Tibial nerve (tissue), 4 donors: ENCODE results near the gene WSB1. TPM values are rescaled to one million over a fixed set of nuclear protein-coding genes. Genes with fewer than 3 reads are reported as not detected.
A peak's percentile ranks its signal among the peaks of the same experiment; 100 is the strongest.
"Not testable (repeated sequence)": the region's sequence is repeated elsewhere in the genome, so short reads cannot be mapped to it uniquely, and the experiment has no call there.

Experiments used
- DNase-seq, 2 donors: peaks; one replicate each; pipeline ENCODE4 v3.0.0-alpha.2; 2019; ENCODE audit warnings: low spot score in 2 of 2
- H3K27ac ChIP-seq, 4 donors: fragments of 200-600 bp; sonication (generic) in 3 of 4; one replicate each; pipeline ENCODE4 v1.5.1; 2017 to 2019; ENCODE audit warnings: mild to moderate bottlenecking in 1 of 4
- H3K27me3 ChIP-seq, 2 donors: fragments of 200-600 bp; sonication (generic) in 1 of 2; one replicate each; pipeline versions ENCODE4 v1.5.1 to v1.6.0; 2017 to 2019
- H3K36me3 ChIP-seq, 3 donors: fragments of 200-600 bp; sonication (generic); one replicate each; pipeline ENCODE4 v1.5.1; 2018 to 2019
- H3K4me1 ChIP-seq, 4 donors: fragments of 200-600 bp; sonication (generic) in 3 of 4; one replicate each; pipeline ENCODE4 v1.5.1; 2017 to 2019
- H3K4me3 ChIP-seq, 4 donors: fragments of 200-600 bp; sonication (generic) in 3 of 4; one replicate each; pipeline ENCODE4 v1.5.1; 2017 to 2019; ENCODE audit warnings: mild to moderate bottlenecking in 1 of 4, moderate library complexity in 1 of 4
- H3K9me3 ChIP-seq, 4 donors: fragments of 200-600 bp; sonication (generic) in 3 of 4; one replicate each; pipeline ENCODE4 v1.5.1; 2017 to 2019
- EP300 ChIP-seq, 2 donors: sonication (generic); formaldehyde crosslinking; IDR thresholded peaks; one replicate each; pipeline ENCODE4 v1.6.1; 2017; ENCODE audit warnings: antibody characterized with exemption in 2 of 2, mild to moderate bottlenecking in 1 of 2
- POLR2A ChIP-seq, 2 donors: fragments of 450-650 bp; IDR thresholded peaks; one replicate each; pipeline ENCODE4 v1.6.1; 2017; ENCODE audit warnings: antibody characterized with exemption in 2 of 2, mild to moderate bottlenecking in 2 of 2, moderate library complexity in 2 of 2
- WGBS, 2 donors: methylation state at CpG; one replicate each; pipeline ENCODE4 v1.1.5; 2018; 5-methylcytosine and 5-hydroxymethylcytosine counted together
- total RNA-seq, 4 donors: library from RNA; depleted of rRNA; stranded (reverse); fragments of >200 nt; gene quantifications; one replicate each; pipeline ENCODE4 v1.1.0, GENCODE V29; 2016
- TF ChIP-seq, protein P1 (sequence below), 5 experiments: fragments of 200-600 bp in 3 of 5; fragments of 450-650 bp in 2 of 5; sonication (generic) in 3 of 5; IDR thresholded peaks; one replicate each; pipeline ENCODE4 v1.5.1; 2016 to 2019; ENCODE audit warnings: antibody characterized with exemption in 5 of 5, mild to moderate bottlenecking in 3 of 5, moderate library complexity in 2 of 5

Gene WSB1
- total RNA-seq, 4 donors from 2014 or later, result 201 to 225 (median 213) TPM

GRCh38 chr17:27247071-27247957 is 46.6 kb upstream of the WSB1 start:
- H3K27me3 ChIP-seq, result no peaks in the 10 kb centered on the region
- DNase-seq, result peak; percentile 36 to 73
- no peaks in the 10 kb centered on the region for H3K36me3 ChIP-seq
- H3K27ac ChIP-seq, result peak overlapping the region; percentile 71 to 94 (median 92)
- H3K4me1 ChIP-seq, result peaks cover 0 to 77% (median 37%) of the 10 kb centered on the region in 4 donors
- no peak overlapping the region for H3K4me3 ChIP-seq
- TF ChIP-seq, protein P1, sequence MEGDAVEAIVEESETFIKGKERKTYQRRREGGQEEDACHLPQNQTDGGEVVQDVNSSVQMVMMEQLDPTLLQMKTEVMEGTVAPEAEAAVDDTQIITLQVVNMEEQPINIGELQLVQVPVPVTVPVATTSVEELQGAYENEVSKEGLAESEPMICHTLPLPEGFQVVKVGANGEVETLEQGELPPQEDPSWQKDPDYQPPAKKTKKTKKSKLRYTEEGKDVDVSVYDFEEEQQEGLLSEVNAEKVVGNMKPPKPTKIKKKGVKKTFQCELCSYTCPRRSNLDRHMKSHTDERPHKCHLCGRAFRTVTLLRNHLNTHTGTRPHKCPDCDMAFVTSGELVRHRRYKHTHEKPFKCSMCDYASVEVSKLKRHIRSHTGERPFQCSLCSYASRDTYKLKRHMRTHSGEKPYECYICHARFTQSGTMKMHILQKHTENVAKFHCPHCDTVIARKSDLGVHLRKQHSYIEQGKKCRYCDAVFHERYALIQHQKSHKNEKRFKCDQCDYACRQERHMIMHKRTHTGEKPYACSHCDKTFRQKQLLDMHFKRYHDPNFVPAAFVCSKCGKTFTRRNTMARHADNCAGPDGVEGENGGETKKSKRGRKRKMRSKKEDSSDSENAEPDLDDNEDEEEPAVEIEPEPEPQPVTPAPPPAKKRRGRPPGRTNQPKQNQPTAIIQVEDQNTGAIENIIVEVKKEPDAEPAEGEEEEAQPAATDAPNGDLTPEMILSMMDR (IDR thresholded peaks at IDR 0.05), result no peak
- peak; percentile 78 to 95 for TF ChIP-seq EP300 (IDR thresholded peaks at IDR 0.05)
- no peaks in the 10 kb centered on the region for H3K9me3 ChIP-seq
- 14 to 22% methylated on average over 7 of the region's 7 CpGs for WGBS, 2 donors

DNA sequence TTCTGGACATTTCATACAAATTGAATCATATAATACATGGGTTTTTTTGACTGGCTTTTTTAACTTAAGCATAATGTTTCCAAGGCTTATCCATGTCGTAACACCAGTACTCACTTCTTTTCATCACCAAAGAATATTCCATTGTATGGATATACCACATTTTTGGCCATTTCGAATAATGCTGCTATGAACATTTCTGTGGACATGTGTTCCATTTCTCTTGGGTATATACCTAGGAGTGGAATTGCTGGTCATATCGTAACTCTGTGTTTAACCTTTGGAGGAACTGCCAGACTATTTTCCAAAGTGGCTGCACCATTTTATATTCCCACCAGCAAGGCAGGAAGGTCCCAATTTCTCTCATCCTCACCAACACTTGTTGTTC is 46.0 kb upstream of the WSB1 start:
- peak overlapping the region; percentile 71 to 94 (median 92) for H3K27ac ChIP-seq
- H3K4me3 ChIP-seq, result no peak overlapping the region
- 59 to 61% methylated on average over 3 of the region's 3 CpGs for WGBS, 2 donors
- H3K36me3 ChIP-seq, result no peaks in the 10 kb centered on the region
- peaks cover 0 to 71% (median 35%) of the 10 kb centered on the region in 4 donors for H3K4me1 ChIP-seq
- no peaks in the 10 kb centered on the region for H3K27me3 ChIP-seq
- TF ChIP-seq POLR2A (IDR thresholded peaks at IDR 0.05) (no peak), EP300 (IDR thresholded peaks at IDR 0.05) (no peak)
- TF ChIP-seq, protein P1 (IDR thresholded peaks at IDR 0.05), result no peak
- no peak for DNase-seq
- H3K9me3 ChIP-seq, result no peaks in the 10 kb centered on the region

DNA sequence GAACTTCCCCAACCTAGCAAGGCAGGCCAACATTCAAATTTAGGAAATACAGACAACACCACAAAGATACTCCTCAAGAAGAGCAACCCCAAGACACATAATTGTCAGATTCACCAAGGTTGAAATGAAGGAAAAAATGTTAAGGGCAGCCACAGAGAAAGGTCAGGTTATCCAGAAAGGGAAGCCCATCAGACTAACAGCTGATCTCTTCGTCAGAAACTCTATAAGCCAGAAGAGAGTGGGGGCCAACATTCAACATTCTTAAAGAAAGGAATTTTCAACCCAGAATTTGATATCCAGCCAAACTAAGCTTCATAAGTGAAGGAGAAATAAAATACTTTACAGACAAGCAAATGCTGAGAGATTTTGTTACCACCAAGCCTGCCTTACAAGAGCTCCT is 43.1 kb upstream of the WSB1 start:
- Histone ChIP-seq H3K27ac (peak overlapping the region in 1 of 4 donors; percentile 41), H3K4me1 (peaks cover 0 to 44% (median 19%) of the 10 kb centered on the region in 4 donors)
- H3K36me3 ChIP-seq, DNase-seq, H3K4me3 ChIP-seq, H3K27me3 ChIP-seq, H3K9me3 ChIP-seq: not testable (repeated sequence)
- WGBS, 2 donors, result 25 to 31% methylated on average over 1 of the region's 1 CpG

DNA sequence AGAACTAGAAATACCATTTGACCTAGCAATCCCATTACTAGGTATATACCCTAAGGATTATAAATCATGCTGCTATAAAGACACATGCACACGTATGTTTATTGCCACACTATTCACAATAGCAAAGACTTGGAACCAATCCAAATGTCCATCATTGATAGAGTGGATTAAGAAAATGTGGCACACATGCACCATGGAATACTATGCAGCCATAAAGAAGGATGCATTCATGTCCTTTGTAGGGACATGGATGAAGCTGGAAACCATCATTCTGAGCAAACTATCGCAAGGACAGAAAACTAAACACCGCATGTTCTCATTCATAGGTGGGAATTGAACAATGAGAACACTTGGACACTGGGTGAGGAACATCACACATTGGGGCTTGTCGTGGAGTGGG is 39.1 kb upstream of the WSB1 start:
- H3K27ac ChIP-seq, H3K9me3 ChIP-seq, H3K4me3 ChIP-seq, H3K36me3 ChIP-seq, DNase-seq, H3K27me3 ChIP-seq: not testable (repeated sequence)
- peaks cover 0 to 24% (median 4%) of the 10 kb centered on the region in 4 donors for H3K4me1 ChIP-seq
- 93 to 98% methylated on average over 4 of the region's 4 CpGs for WGBS, 2 donors

GRCh38 chr17:27256225-27257030 is 37.5 kb upstream of the WSB1 start:
- no peak for DNase-seq
- WGBS, 2 donors, result 20 to 32% methylated on average over 5 of the region's 5 CpGs
- Histone ChIP-seq H3K36me3 (no peaks in the 10 kb centered on the region), H3K27ac (peak overlapping the region; percentile 52 to 82 (median 61)), H3K9me3 (peaks cover 0 to 4% (median 0%) of the 10 kb centered on the region in 4 donors), H3K27me3 (no peaks in the 10 kb centered on the region), H3K4me1 (peaks cover 0 to 19% (median 4%) of the 10 kb centered on the region in 4 donors), H3K4me3 (no peak overlapping the region)
- TF ChIP-seq, protein P1 (IDR thresholded peaks at IDR 0.05), result no peak
- TF ChIP-seq EP300 (IDR thresholded peaks at IDR 0.05), result peak; percentile 61 to 69

- no peak for DNase-seq
- no peak overlapping the region for H3K4me3 ChIP-seq
- H3K9me3 ChIP-seq, result peaks cover 0 to 4% (median 0%) of the 10 kb centered on the region in 4 donors
- peak overlapping the region; percentile 48 to 82 (median 61) for H3K27ac ChIP-seq
- peaks cover 0 to 19% (median 4%) of the 10 kb centered on the region in 4 donors for H3K4me1 ChIP-seq
- 52 to 54% methylated on average over 4 of the region's 4 CpGs for WGBS, 2 donors
- TF ChIP-seq EP300 (IDR thresholded peaks at IDR 0.05), result no peak
- TF ChIP-seq POLR2A (IDR thresholded peaks at IDR 0.05), result no peak
- TF ChIP-seq, protein P1 (IDR thresholded peaks at IDR 0.05), result no peak
- H3K27me3 ChIP-seq, result no peaks in the 10 kb centered on the region
- no peaks in the 10 kb centered on the region for H3K36me3 ChIP-seq
These were observed 36.9 kb upstream of the WSB1 start for GRCh38 chr17:27257031-27257357.
